WTC11 (cell line): ENCODE results near the gene AKAP9.

Experiments
- FOXK1 ChIP-seq: sonication (generic); formaldehyde crosslinking; IDR thresholded peaks from 2 replicates; pipeline ENCODE4 v1.8.0; 2022; ENCODE audit warnings: mild to moderate bottlenecking, moderate library complexity, missing genetic modification reagents
- RORB ChIP-seq: fragments of 250-450 bp; sonication (Bioruptor Pico); IDR thresholded peaks from 2 replicates; pipeline ENCODE4 v1.9.0; 2021; ENCODE audit warnings: mild to moderate bottlenecking
- ZBTB21 ChIP-seq: sonication (generic); formaldehyde crosslinking; IDR thresholded peaks from 2 replicates; pipeline ENCODE4 v1.8.1; 2023; ENCODE audit warnings: mild to moderate bottlenecking, missing genetic modification reagents, borderline replicate concordance

DNA sequence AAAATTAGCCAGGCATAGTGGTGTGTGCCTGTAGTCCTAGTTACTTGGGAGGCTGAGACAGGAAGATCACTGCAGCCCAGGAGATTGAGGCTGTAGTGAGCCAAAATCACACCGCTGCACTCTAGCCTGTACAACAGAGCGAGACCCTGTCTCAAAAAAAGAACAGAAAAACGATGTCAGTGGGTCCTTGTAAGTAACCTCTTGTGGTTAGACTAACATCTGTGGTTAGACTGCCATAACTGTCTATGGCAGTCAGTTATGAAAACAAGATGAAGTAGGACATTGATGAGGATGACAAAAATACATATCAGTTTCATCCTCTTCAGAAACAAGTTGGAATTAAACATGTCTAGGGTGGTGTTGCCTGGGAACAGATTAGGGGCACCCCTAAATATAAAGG lies 53.3 kb downstream of the AKAP9 start:
- TF ChIP-seq ZBTB21 (CRISPR knock-in tag) (no peak), RORB (CRISPR knock-in tag) (no peak), FOXK1 (no peak)
